Lung (tissue), 12 donors: Measurements from ENCODE around the gene TSC1. TPM values are rescaled to one million over a fixed set of nuclear protein-coding genes. Genes with fewer than 3 reads are reported as not detected.
A peak's percentile ranks its signal among the peaks of the same experiment; 100 is the strongest.
"Not testable (repeated sequence)": the region's sequence is repeated elsewhere in the genome, so short reads cannot be mapped to it uniquely, and the experiment has no call there.

Source experiments
- ATAC-seq: fragments of 200-7000 bp; cut with Tn5 transposase; one replicate; pipeline ENCODE4 v1.9.1; 2020; ENCODE audit warnings: moderate number of reproducible peaks; ENCODE audit not compliant: insufficient read depth, low FRiP score
- DNase-seq, 3 donors: peaks; one replicate each; pipeline ENCODE4 v3.0.0-alpha.2; 2013 to 2017
- H3K27ac ChIP-seq, 2 donors: one replicate each; pipeline ENCODE4 v1.5.1; 2013; ENCODE audit warnings: mild to moderate bottlenecking in 2 of 2, moderate library complexity in 2 of 2, control low read depth in 1 of 2, inconsistent platforms in 1 of 2, low read depth in 1 of 2, low read length in 1 of 2
- H3K27me3 ChIP-seq, 3 donors: one replicate each; pipeline ENCODE4 v1.5.1; 2013; ENCODE audit warnings: low read length in 2 of 3; ENCODE audit not compliant: control insufficient read depth in 3 of 3, insufficient read depth in 3 of 3
- H3K36me3 ChIP-seq, 4 donors: one replicate each; pipeline ENCODE4 v1.5.1; 2013; ENCODE audit warnings: low read length in 4 of 4, mild to moderate bottlenecking in 1 of 4, moderate library complexity in 1 of 4; ENCODE audit not compliant: control insufficient read depth in 4 of 4, insufficient read depth in 4 of 4
- H3K4me1 ChIP-seq, 5 donors: one replicate each; pipeline ENCODE4 v1.5.1; 2013; ENCODE audit warnings: low read length in 5 of 5, mild to moderate bottlenecking in 2 of 5, moderate library complexity in 1 of 5; ENCODE audit not compliant: control insufficient read depth in 5 of 5, insufficient read depth in 5 of 5
- H3K4me3 ChIP-seq: one replicate; pipeline ENCODE4 v1.5.1; 2013; ENCODE audit warnings: mild to moderate bottlenecking, control low read depth, moderate library complexity
- H3K9ac ChIP-seq, 2 donors: one replicate each; pipeline ENCODE4 v1.5.1; 2013; ENCODE audit warnings: low read length in 2 of 2, control low read depth in 1 of 2; ENCODE audit not compliant: insufficient read depth in 1 of 2
- H3K9me3 ChIP-seq, 4 donors: one replicate each; pipeline ENCODE4 v1.5.1; 2013; ENCODE audit warnings: low read length in 3 of 4, mild to moderate bottlenecking in 1 of 4, moderate library complexity in 1 of 4; ENCODE audit not compliant: control insufficient read depth in 4 of 4, insufficient read depth in 3 of 4
- WGBS, 2 donors: extraction: QIAGEN DNeasy Blood & Tissue Kit; methylation state at CpG; one replicate each; pipeline ENCODE4 v1.1.7; 2013; 5-methylcytosine and 5-hydroxymethylcytosine counted together
- polyA plus RNA-seq, 2 donors: library from polyadenylated mRNA; stranded (reverse); fragments of 200-250 nt; gene quantifications; one replicate each; pipeline ENCODE4 v1.2.1, GENCODE V29; 2013
- total RNA-seq, 2 donors: library from RNA; depleted of rRNA in 1 of 2; stranded (reverse); fragments of >200 nt in 1 of 2; gene quantifications; one replicate each; pipeline ENCODE4 v1.2.1, GENCODE V29; 2014 to 2021
- TF ChIP-seq, protein P1 (sequence below): IDR thresholded peaks from 2 replicates; pipeline ENCODE4 v1.5.1; 2012; ENCODE audit warnings: mild to moderate bottlenecking; ENCODE audit errors: control extremely low read depth, extremely low read depth
- donor health status: control.
- donor health status: control.
- donor health status: Bipolar disorder and iron deficiency.
- donor health status: healthy.
- donor health status: DM: yes; HTN: yes; CAD: no.

TSC1 gene
- total and polyA plus RNA-seq, 4 donors, result 11.4 to 76.6 (median 33.5) TPM

- peaks cover 0 to 2% (median 2%) of the 10 kb centered on the region in 3 donors for H3K27me3 ChIP-seq
- TF ChIP-seq, protein P1, sequence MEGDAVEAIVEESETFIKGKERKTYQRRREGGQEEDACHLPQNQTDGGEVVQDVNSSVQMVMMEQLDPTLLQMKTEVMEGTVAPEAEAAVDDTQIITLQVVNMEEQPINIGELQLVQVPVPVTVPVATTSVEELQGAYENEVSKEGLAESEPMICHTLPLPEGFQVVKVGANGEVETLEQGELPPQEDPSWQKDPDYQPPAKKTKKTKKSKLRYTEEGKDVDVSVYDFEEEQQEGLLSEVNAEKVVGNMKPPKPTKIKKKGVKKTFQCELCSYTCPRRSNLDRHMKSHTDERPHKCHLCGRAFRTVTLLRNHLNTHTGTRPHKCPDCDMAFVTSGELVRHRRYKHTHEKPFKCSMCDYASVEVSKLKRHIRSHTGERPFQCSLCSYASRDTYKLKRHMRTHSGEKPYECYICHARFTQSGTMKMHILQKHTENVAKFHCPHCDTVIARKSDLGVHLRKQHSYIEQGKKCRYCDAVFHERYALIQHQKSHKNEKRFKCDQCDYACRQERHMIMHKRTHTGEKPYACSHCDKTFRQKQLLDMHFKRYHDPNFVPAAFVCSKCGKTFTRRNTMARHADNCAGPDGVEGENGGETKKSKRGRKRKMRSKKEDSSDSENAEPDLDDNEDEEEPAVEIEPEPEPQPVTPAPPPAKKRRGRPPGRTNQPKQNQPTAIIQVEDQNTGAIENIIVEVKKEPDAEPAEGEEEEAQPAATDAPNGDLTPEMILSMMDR, result no peak
These were observed 26.1 kb upstream of the TSC1 start for GRCh38 chr9:132970324-132971062.

DNA sequence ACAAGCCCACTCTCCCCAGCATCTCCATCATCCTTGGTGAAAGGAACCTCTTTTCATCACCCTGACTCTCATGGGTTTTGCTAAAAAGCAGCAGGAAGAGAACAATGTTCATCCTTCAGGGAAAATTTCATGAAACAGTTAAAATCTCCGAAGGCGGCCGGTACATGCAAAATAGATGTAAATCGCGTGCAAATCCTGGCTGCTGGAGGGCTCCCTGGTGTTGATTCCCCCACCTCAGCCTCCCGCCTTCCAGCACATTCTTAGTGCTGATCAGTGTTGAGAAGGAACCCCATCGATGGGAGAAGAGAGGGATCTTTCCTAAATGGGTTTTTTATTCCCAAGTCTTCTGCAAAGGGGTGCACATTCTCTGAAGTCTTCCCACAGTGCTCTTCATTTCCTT is 25.4 kb upstream of the TSC1 start:
- Histone ChIP-seq H3K27ac (no peak overlapping the region), H3K4me1 (peaks cover 0 to 3% (median 0%) of the 10 kb centered on the region in 5 donors), H3K36me3 (no peaks in the 10 kb centered on the region), H3K9me3 (no peaks in the 10 kb centered on the region), H3K9ac (no peak overlapping the region), H3K27me3 (peaks cover 0 to 2% (median 0%) of the 10 kb centered on the region in 3 donors), H3K4me3 (no peak overlapping the region)
- ATAC-seq, result no peak
- TF ChIP-seq, protein P1, result no peak
- no peak for DNase-seq
- WGBS, 2 donors, result 78 to 88% methylated on average over 7 of the region's 7 CpGs

More at GRCh38 chr9:132970324-132971062, 26.1 kb upstream of the TSC1 start:
- H3K9ac ChIP-seq, result no peak overlapping the region
- no peaks in the 10 kb centered on the region for H3K9me3 ChIP-seq
- H3K27ac ChIP-seq, result no peak overlapping the region
- peaks cover 0 to 3% (median 0%) of the 10 kb centered on the region in 5 donors for H3K4me1 ChIP-seq
- H3K4me3 ChIP-seq, result no peak overlapping the region
- 79 to 84% methylated on average over 16 of the region's 16 CpGs for WGBS, 2 donors
- ATAC-seq, result peak; percentile 34
- peak in 1 of 3 donors; percentile 58 for DNase-seq
- H3K36me3 ChIP-seq, result no peaks in the 10 kb centered on the region

GRCh38 chr9:132967908-132968307 is 23.5 kb upstream of the TSC1 start:
- not testable (repeated sequence) for H3K4me3 ChIP-seq, H3K9me3 ChIP-seq, H3K9ac ChIP-seq, H3K4me1 ChIP-seq, H3K36me3 ChIP-seq, H3K27me3 ChIP-seq, ATAC-seq, DNase-seq, H3K27ac ChIP-seq
- WGBS, 2 donors, result 89 to 96% methylated on average over 3 of the region's 3 CpGs

- H3K4me1 ChIP-seq, result peaks cover 0 to 3% (median 0%) of the 10 kb centered on the region in 5 donors
- H3K9me3 ChIP-seq, result no peaks in the 10 kb centered on the region
- TF ChIP-seq, protein P1, result no peak
- H3K9ac ChIP-seq, result no peak overlapping the region
- H3K36me3 ChIP-seq, result no peaks in the 10 kb centered on the region
- ATAC-seq, result no peak
- peaks cover 0 to 2% (median 0%) of the 10 kb centered on the region in 3 donors for H3K27me3 ChIP-seq
- WGBS, 2 donors, result 85 to 93% methylated on average over 9 of the region's 9 CpGs
- H3K4me3 ChIP-seq, result no peak overlapping the region
- no peak for DNase-seq
- H3K27ac ChIP-seq, result no peak overlapping the region
These were observed 21.1 kb upstream of the TSC1 start for GRCh38 chr9:132965478-132965877.
